HCT116 (cell line): ENCODE measurements around the gene GRIP2. TPM values are rescaled to one million over a fixed set of nuclear protein-coding genes. Genes with fewer than 3 reads are reported as not detected.

Experiments used
- ATAC-seq: fragments of 200-7000 bp; cut with Tn5 transposase; 2 replicates; pipeline ENCODE4 v1.9.1; 2020; ENCODE audit warnings: mild to moderate bottlenecking, moderate library complexity
- BruUV-seq: library from RNA; stranded (reverse); fragments of 400-500 nt; replicated peaks from 2 replicates; lab custom pipeline; 2021; lab: Mats Ljungman, UMichigan
- CTCF ChIA-PET: fragments of 300-600 bp; sonication (Branson Sonifier 250); formaldehyde crosslinking; loops from one replicate; lab custom pipeline; 2021; ENCODE audit warnings: antibody characterized with exemption; lab: Charles Lee
- POLR2A ChIA-PET: fragments of 300-600, 350-600 bp; sonication (Branson Sonifier 250); formaldehyde crosslinking; loops from one replicate; lab custom pipeline; 2021; ENCODE audit warnings: antibody characterized with exemption; lab: Charles Lee
- RAD21 ChIA-PET, 2 experiments: fragments of 300-600 bp; sonication (Branson Sonifier 250); formaldehyde crosslinking; loops; one replicate each; lab custom pipeline; 2023; ENCODE audit warnings: low total read pairs in 2 of 2; ENCODE audit not compliant: uncharacterized antibody in 2 of 2, unreplicated experiment in 2 of 2, low non-redundant PET in 1 of 2; lab: Charles Lee
- DNase-seq: peaks from one replicate; pipeline ENCODE4 v3.0.0-alpha.2; 2010; ENCODE audit warnings: low read depth, low spot score
- H2AFZ ChIP-seq: fragments of 200-600 bp; shearing (Covaris generic), sonication (generic); 2 replicates; pipeline ENCODE4 v1.6.1; 2017; ENCODE audit warnings: low read depth, mixed run types, mixed read lengths, antibody characterized with exemption, low read length; ENCODE audit not compliant: poor library complexity, severe bottlenecking
- H3K27ac ChIP-seq: 2 replicates; pipeline ENCODE4 v1.5.1; 2012; ENCODE audit warnings: low read depth, low read length
- H3K27me3 ChIP-seq: fragments of 200-600 bp; sonication (generic); 2 replicates; pipeline ENCODE4 v1.6.1; 2016; ENCODE audit warnings: mixed run types, low read length, mixed read lengths; ENCODE audit not compliant: insufficient read depth
- H3K36me3 ChIP-seq, 2 experiments: fragments of 200-500 bp in 1 of 2; fragments of 200-600 bp in 1 of 2; sonication (Bioruptor generic) in 1 of 2; sonication (generic) in 1 of 2; 2 replicates each; pipeline versions ENCODE4 v1.5.1 to v1.6.1; 2014 to 2016; ENCODE audit warnings: low read length in 2 of 2, inconsistent platforms in 1 of 2, mixed read lengths in 1 of 2, mixed run types in 1 of 2; ENCODE audit not compliant: insufficient read depth in 2 of 2, control insufficient read depth in 1 of 2
- H3K4me1 ChIP-seq, 2 experiments: fragments of 200-600 bp in 1 of 2; sonication (generic) in 1 of 2; 2 replicates each; pipeline versions ENCODE4 v1.5.1 to v1.6.1; 2012 to 2017; ENCODE audit warnings: low read length in 2 of 2, inconsistent platforms in 1 of 2, mild to moderate bottlenecking in 1 of 2, mixed read lengths in 1 of 2, mixed run types in 1 of 2, moderate library complexity in 1 of 2; ENCODE audit not compliant: insufficient read depth in 2 of 2, control insufficient read depth in 1 of 2
- H3K4me2 ChIP-seq: fragments of 200-600 bp; sonication (generic); 2 replicates; pipeline ENCODE4 v1.6.1; 2017; ENCODE audit warnings: mixed run types, low read length, mixed read lengths
- H3K4me3 ChIP-seq, 2 experiments: fragments of 200-600 bp in 1 of 2; sonication (generic) in 1 of 2; replicated peaks in 1 of 2; 2 replicates each; pipeline ENCODE4 v1.5.1; 2011 to 2016; ENCODE audit warnings: low read length in 2 of 2, control low read depth in 1 of 2, low read depth in 1 of 2, mild to moderate bottlenecking in 1 of 2, mixed read lengths in 1 of 2, mixed run types in 1 of 2
- H3K79me2 ChIP-seq: fragments of 200-600 bp; sonication (generic); 2 replicates; pipeline ENCODE4 v1.6.1; 2017; ENCODE audit warnings: mild to moderate bottlenecking, mixed run types, low read length, moderate library complexity, mixed read lengths; ENCODE audit not compliant: insufficient read depth
- H3K9ac ChIP-seq: fragments of 200-600 bp; sonication (generic); 2 replicates; pipeline ENCODE4 v1.6.1; 2016; ENCODE audit warnings: low read length, mixed read lengths
- H3K9me2 ChIP-seq: fragments of 200-600 bp; sonication (generic), shearing (Covaris generic); 2 replicates; pipeline ENCODE4 v1.6.1; 2017; ENCODE audit warnings: mixed run types, mild to moderate bottlenecking, moderate library complexity; ENCODE audit not compliant: insufficient read depth
- H3K9me3 ChIP-seq, 2 experiments: fragments of 200-500 bp in 1 of 2; fragments of 200-600 bp in 1 of 2; sonication (Bioruptor generic) in 1 of 2; sonication (generic) in 1 of 2; 2 replicates each; pipeline ENCODE4 v1.6.1; 2014 to 2017; ENCODE audit warnings: low read length in 2 of 2, mixed read lengths in 2 of 2, inconsistent platforms in 1 of 2, low read depth in 1 of 2, mild to moderate bottlenecking in 1 of 2, mixed run types in 1 of 2, moderate library complexity in 1 of 2; ENCODE audit not compliant: control insufficient read depth in 1 of 2, insufficient read depth in 1 of 2
- H4K20me1 ChIP-seq: fragments of 200-600 bp; sonication (generic), shearing (Covaris generic); 2 replicates; pipeline ENCODE4 v1.6.1; 2017; ENCODE audit warnings: mixed run types, mild to moderate bottlenecking, moderate library complexity; ENCODE audit not compliant: insufficient read depth
- CBX3 ChIP-seq: IDR thresholded peaks from 2 replicates; pipeline ENCODE4 v1.6.1; 2012; ENCODE audit warnings: low read depth
- ELF1 ChIP-seq: IDR thresholded peaks from 2 replicates; pipeline ENCODE4 v1.6.1; 2012; ENCODE audit warnings: low read depth, borderline replicate concordance
- EZH2 ChIP-seq: fragments of 200-600 bp; sonication (generic); IDR thresholded peaks from 2 replicates; pipeline ENCODE4 v1.6.1; 2017; ENCODE audit warnings: antibody characterized with exemption, mixed run types
- JUND ChIP-seq: IDR thresholded peaks from 2 replicates; pipeline ENCODE4 v1.6.1; 2012
- MAX ChIP-seq: IDR thresholded peaks from 2 replicates; pipeline ENCODE4 v1.6.1; 2012
- POLR2A ChIP-seq: IDR thresholded peaks from 2 replicates; pipeline ENCODE4 v1.7.0; 2011; ENCODE audit warnings: borderline replicate concordance; ENCODE audit not compliant: insufficient read depth, insufficient read length; ENCODE audit errors: extremely low read depth
- POLR2AphosphoS5 ChIP-seq: IDR thresholded peaks from 2 replicates; pipeline ENCODE4 v1.6.1; 2011; ENCODE audit warnings: mild to moderate bottlenecking, low read depth, low read length, moderate library complexity
- SP1 ChIP-seq: IDR thresholded peaks from 2 replicates; pipeline ENCODE4 v1.6.1; 2012; ENCODE audit warnings: low read depth
- SRF ChIP-seq: IDR thresholded peaks from 2 replicates; pipeline ENCODE4 v1.6.1; 2012; ENCODE audit warnings: low read depth
- YY1 ChIP-seq: IDR thresholded peaks from 2 replicates; pipeline ENCODE4 v1.6.1; 2011; ENCODE audit warnings: low read length, low read depth, moderate library complexity, mild to moderate bottlenecking; ENCODE audit not compliant: insufficient replicate concordance; ENCODE audit errors: extremely low read depth
- intact Hi-C: fragments of 100-400 bp; cut with micrococcal nuclease; formaldehyde crosslinking; loops from 2 replicates; pipeline ENCODE4 v1.10.0; 2022
- total RNA-seq: library from RNA; stranded (reverse); gene quantifications from one replicate; pipeline ENCODE4 v1.2.1, GENCODE V29; 2021; ENCODE audit not compliant: unreplicated experiment
- TF ChIP-seq, protein P1 (sequence below): IDR thresholded peaks from 2 replicates; pipeline ENCODE4 v1.6.1; 2011; ENCODE audit warnings: mild to moderate bottlenecking, low read length, moderate library complexity; ENCODE audit not compliant: insufficient replicate concordance; ENCODE audit errors: extremely low read depth
- TF ChIP-seq, protein P2 (sequence below): IDR thresholded peaks from 2 replicates; pipeline ENCODE4 v1.6.1; 2012; ENCODE audit warnings: low read depth

The GRIP2 gene
- total RNA-seq, 1 experiment from 2014 or later: 0.34 TPM

DNA sequence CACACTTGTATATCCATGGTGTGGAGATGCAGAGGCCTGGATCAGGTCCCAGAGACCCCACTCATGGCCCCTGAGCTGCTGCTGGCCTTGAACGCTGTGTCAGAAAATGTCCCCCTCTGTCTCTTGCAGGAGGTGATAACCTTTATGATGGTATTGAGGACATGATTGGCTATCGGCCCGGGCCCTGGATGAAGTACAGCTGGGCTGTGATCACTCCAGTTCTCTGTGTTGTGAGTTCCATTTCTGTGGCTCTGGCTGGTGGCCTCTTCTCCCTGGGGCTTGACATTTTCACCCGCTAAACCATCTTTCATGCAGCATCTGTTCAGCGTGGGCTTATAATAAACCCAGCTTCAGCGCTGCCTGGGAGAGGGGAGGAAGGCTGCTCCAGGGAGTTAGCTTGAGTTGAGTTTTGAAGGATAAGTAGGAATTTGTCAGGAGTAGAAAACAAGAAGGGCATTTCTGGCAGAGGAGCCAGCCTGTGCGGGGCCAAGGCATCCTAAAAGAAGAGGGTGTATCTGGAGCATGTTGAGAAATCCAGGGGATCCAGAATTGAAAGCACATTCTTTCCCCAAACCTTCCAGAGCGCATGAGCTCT, 61.1 kb downstream of the GRIP2 start (continued):
- TF ChIP-seq, protein P1, sequence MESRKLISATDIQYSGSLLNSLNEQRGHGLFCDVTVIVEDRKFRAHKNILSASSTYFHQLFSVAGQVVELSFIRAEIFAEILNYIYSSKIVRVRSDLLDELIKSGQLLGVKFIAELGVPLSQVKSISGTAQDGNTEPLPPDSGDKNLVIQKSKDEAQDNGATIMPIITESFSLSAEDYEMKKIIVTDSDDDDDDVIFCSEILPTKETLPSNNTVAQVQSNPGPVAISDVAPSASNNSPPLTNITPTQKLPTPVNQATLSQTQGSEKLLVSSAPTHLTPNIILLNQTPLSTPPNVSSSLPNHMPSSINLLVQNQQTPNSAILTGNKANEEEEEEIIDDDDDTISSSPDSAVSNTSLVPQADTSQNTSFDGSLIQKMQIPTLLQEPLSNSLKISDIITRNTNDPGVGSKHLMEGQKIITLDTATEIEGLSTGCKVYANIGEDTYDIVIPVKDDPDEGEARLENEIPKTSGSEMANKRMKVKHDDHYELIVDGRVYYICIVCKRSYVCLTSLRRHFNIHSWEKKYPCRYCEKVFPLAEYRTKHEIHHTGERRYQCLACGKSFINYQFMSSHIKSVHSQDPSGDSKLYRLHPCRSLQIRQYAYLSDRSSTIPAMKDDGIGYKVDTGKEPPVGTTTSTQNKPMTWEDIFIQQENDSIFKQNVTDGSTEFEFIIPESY: no peak
- TF ChIP-seq SP1 (no peak), JUND (no peak), EZH2 (no peak), MAX (no peak)

DNA sequence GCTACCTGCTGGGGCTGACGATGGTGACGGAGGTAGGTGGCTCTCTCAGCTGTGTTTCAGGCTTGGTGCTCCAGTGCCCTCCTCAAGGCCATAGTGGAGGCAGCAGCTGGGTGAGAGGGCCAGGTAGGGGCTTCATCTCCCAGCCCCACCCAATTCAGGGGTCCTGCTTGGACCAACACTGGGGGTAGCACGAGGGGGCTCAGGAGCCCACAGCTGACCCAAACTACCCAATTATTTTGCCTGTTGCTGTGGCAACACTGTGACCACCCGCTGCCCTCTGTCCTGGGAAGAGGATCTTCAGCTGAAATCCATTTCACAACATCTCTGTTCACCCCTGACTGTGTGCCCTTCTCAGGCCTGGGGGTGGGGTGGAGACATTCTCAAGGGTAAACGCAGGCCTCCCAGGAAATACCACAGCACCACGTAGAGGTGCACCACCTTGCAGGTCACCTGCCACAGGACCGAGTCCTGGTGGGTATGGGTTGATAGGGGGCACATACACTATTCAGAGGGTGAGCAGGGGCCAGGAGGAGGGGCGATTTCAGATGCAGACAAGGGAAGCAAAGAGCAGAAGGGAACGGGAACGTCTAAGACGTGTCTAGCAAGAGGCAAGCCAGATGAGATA, 62.7 kb downstream of the GRIP2 start:
- no peak overlapping the region for H2AFZ ChIP-seq
- H3K9ac ChIP-seq: no peak overlapping the region
- H3K79me2 ChIP-seq: no peaks in the 10 kb centered on the region
- POLR2A ChIA-PET: no interaction called here
- ATAC-seq: no peak
- no peaks in the 10 kb centered on the region for H3K9me2 ChIP-seq
- peaks cover 25 to 35% of the 10 kb centered on the region in 2 experiments; a peak in 3 of 4 replicates for H3K36me3 ChIP-seq
- intact Hi-C loops: no loop called here
- RAD21 ChIA-PET: no interaction called here
- H4K20me1 ChIP-seq: no peaks in the 10 kb centered on the region
- CTCF ChIA-PET: interaction anchor here (0.8 kb wide), 1 partner anchor 273 kb away, joined by 3 read pairs; no protein-coding TSS in a partner anchor
- no peak for TF ChIP-seq CBX3
- no peak for TF ChIP-seq SRF
- no peak for TF ChIP-seq ELF1
- TF ChIP-seq, protein P2, sequence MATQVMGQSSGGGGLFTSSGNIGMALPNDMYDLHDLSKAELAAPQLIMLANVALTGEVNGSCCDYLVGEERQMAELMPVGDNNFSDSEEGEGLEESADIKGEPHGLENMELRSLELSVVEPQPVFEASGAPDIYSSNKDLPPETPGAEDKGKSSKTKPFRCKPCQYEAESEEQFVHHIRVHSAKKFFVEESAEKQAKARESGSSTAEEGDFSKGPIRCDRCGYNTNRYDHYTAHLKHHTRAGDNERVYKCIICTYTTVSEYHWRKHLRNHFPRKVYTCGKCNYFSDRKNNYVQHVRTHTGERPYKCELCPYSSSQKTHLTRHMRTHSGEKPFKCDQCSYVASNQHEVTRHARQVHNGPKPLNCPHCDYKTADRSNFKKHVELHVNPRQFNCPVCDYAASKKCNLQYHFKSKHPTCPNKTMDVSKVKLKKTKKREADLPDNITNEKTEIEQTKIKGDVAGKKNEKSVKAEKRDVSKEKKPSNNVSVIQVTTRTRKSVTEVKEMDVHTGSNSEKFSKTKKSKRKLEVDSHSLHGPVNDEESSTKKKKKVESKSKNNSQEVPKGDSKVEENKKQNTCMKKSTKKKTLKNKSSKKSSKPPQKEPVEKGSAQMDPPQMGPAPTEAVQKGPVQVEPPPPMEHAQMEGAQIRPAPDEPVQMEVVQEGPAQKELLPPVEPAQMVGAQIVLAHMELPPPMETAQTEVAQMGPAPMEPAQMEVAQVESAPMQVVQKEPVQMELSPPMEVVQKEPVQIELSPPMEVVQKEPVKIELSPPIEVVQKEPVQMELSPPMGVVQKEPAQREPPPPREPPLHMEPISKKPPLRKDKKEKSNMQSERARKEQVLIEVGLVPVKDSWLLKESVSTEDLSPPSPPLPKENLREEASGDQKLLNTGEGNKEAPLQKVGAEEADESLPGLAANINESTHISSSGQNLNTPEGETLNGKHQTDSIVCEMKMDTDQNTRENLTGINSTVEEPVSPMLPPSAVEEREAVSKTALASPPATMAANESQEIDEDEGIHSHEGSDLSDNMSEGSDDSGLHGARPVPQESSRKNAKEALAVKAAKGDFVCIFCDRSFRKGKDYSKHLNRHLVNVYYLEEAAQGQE: no peak
- no peak for TF ChIP-seq YY1
- TF ChIP-seq, protein P1: no peak
- TF ChIP-seq POLR2AphosphoS5: no peak
- no peak for TF ChIP-seq POLR2A
- TF ChIP-seq, all 23 proteins: peak for 0
- BruUV-seq: no TSS peak
- DNase-seq: no peak
- Histone ChIP-seq H3K27ac (no peak overlapping the region), H3K4me3 (no peak overlapping the region), H3K9me3 (no peaks in the 10 kb centered on the region), H3K4me2 (no peak overlapping the region), H3K27me3 (no peaks in the 10 kb centered on the region), H3K4me1 (peaks cover 8 to 11% of the 10 kb centered on the region in 2 experiments)
